Measurements from ENCODE around the gene CDH26. TPM values are rescaled to one million over a fixed set of nuclear protein-coding genes. Genes with fewer than 3 reads are reported as not detected.

CDH26 gene
- total RNA-seq, 1 experiment from 2014 or later = 1.0 TPM

- TF ChIP-seq FOXP4 (CRISPR knock-in tag; IDR thresholded peaks at IDR 0.05) = no peak
These were observed 36.5 kb downstream of the CDH26 start (continued) for GRCh38 chr20:59994697-59995122.

GRCh38 chr20:59996108-59996507, 37.9 kb downstream of the CDH26 start:
- ATAC-seq (no peak), DNase-seq (ENCODE audit: low spot score) (no peak)
- no peak for TF ChIP-seq NR3C1 (CRISPR knock-in tag; conservative IDR thresholded peaks at IDR 0.05; ENCODE audit: low read depth)
- TF ChIP-seq ESRRA (CRISPR knock-in tag; IDR thresholded peaks at IDR 0.05; ENCODE audit: borderline replicate concordance) = no peak
- no peak for TF ChIP-seq ETV6 (CRISPR knock-in tag; IDR thresholded peaks at IDR 0.05)
- no peak for TF ChIP-seq ZMAT4 (CRISPR knock-in tag; IDR thresholded peaks at IDR 0.05)
- TF ChIP-seq ZBTB43 (CRISPR knock-in tag; IDR thresholded peaks at IDR 0.05) = no peak
- no peak for TF ChIP-seq TCF7 (CRISPR knock-in tag; IDR thresholded peaks at IDR 0.05; ENCODE audit: low read depth)
- no peak for TF ChIP-seq SP1 (CRISPR knock-in tag; conservative IDR thresholded peaks at IDR 0.05)
- no peak for TF ChIP-seq RORB (CRISPR knock-in tag; IDR thresholded peaks at IDR 0.05)
- no peak for TF ChIP-seq FOXP1 (CRISPR knock-in tag; IDR thresholded peaks at IDR 0.05; ENCODE audit: borderline replicate concordance)
- TF ChIP-seq TEAD4 (CRISPR knock-in tag; IDR thresholded peaks at IDR 0.05) = no peak
- Mint-ChIP-seq H3K4me3 (no peak overlapping the region), H3K27me3 (ENCODE audit: low read depth) (peaks cover 8% of the 10 kb centered on the region), H3K27ac (no peak overlapping the region), H3K4me1 (peaks cover 38% of the 10 kb centered on the region), H3K9me3 (peaks cover 4% of the 10 kb centered on the region; the same call in 1 of the 2 replicates), H3K36me3 (0 out of 2 replicates have a peak, but pooled peaks cover 3% of the 10 kb centered on the region)
- ChIA-PET POLR2A (no interaction called here), CTCF (interaction anchor here (1.4 kb wide), 1 partner anchor 14 kb away, joined by 7 read pairs; no protein-coding TSS in a partner anchor)

GRCh38 chr20:59997896-59998295, 39.7 kb downstream of the CDH26 start:
- H3K27ac Mint-ChIP-seq = no peak overlapping the region
- no peak for ATAC-seq
- ChIA-PET POLR2A (no interaction called here), CTCF (interaction anchor here (1.4 kb wide), 1 partner anchor 12 kb away, joined by 7 read pairs; no protein-coding TSS in a partner anchor)
- peaks cover 8% of the 10 kb centered on the region for H3K27me3 Mint-ChIP-seq (ENCODE audit: low read depth)
- no peaks in the 10 kb centered on the region for H3K36me3 Mint-ChIP-seq
- H3K4me3 Mint-ChIP-seq = no peak overlapping the region
- no peak for DNase-seq (ENCODE audit: low spot score)
- TF ChIP-seq NFATC4 (CRISPR knock-in tag; IDR thresholded peaks at IDR 0.05) (no peak), CBFB (CRISPR knock-in tag; IDR thresholded peaks at IDR 0.05; ENCODE audit: low read depth) (no peak), TEAD1 (CRISPR knock-in tag; IDR thresholded peaks at IDR 0.05) (no peak), ZNF396 (CRISPR knock-in tag; IDR thresholded peaks at IDR 0.05; ENCODE audit: borderline replicate concordance) (no peak), AR (CRISPR knock-in tag; IDR thresholded peaks at IDR 0.05) (no peak), SP1 (CRISPR knock-in tag; conservative IDR thresholded peaks at IDR 0.05) (no peak), NR3C1 (CRISPR knock-in tag; conservative IDR thresholded peaks at IDR 0.05; ENCODE audit: low read depth) (no peak), CREM (CRISPR knock-in tag; IDR thresholded peaks at IDR 0.05) (no peak), TCF7 (CRISPR knock-in tag; IDR thresholded peaks at IDR 0.05; ENCODE audit: low read depth) (no peak), IRF1 (CRISPR knock-in tag; IDR thresholded peaks at IDR 0.05) (no peak), E2F1 (CRISPR knock-in tag; IDR thresholded peaks at IDR 0.05) (no peak), ZNF317 (CRISPR knock-in tag; IDR thresholded peaks at IDR 0.05; ENCODE audit: borderline replicate concordance, low read depth) (no peak), E2F4 (CRISPR knock-in tag; IDR thresholded peaks at IDR 0.05; ENCODE audit: borderline replicate concordance, low read depth) (no peak)
- peaks cover 4% of the 10 kb centered on the region; the same call in 1 of the 2 replicates for H3K9me3 Mint-ChIP-seq
- peaks cover 28% of the 10 kb centered on the region for H3K4me1 Mint-ChIP-seq

Measured in WTC11 (cell line).